Myometrial cell (primary cell): ENCODE results near the gene TMEM259. TPM values are rescaled to one million over a fixed set of nuclear protein-coding genes. Genes with fewer than 3 reads are reported as not detected.

Source experiments
- total RNA-seq: library from RNA; depleted of rRNA; stranded (reverse); fragments of >200 nt; gene quantifications from 2 replicates; pipeline ENCODE4 v1.2.3, GENCODE V29; 2015

The TMEM259 gene
- total RNA-seq: 175 and 210 TPM in 2 replicates

GRCh38 chr19:1020868-1021425 is at the start of gene TMEM259:
TMEM259 (minus strand) TSS chr19:1021123; CDS start chr19:1020996, 127 bp downstream.

DNA sequence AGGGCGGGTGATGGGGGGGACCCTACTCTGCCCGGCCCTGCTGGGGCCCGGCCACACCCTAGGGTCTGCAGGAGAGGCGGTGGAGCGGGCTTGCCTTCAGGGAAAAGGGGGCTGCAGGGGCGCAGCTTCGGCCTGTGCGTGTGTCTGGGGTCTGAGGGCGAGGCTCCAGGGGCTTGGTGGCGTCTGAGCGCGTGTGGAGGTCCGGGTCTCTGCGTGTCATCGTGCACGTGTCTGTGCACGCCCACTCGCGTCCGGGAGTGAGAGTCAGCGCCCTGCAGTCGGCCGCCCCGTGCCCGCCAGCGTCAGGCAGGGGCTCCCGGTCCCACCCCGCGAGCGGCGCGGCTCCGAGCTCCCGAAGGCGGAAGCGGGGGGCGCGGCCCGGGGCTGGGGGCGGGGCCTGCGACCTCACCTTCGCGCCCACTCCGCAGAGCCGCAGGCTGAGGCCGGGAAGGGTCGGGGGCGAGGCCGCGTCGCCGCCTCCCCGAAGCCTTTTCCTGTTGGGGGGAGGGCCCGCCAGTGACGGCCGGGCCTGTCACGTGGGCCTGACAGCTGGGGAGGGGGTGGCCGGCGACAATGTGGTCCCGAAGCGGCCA is 45.9 kb upstream of the TMEM259 start, which contains the start of gene ARHGAP45:
Gene ARHGAP45, plus strand, starts transcription at position 420 of the 593 bp plus-strand sequence. CDS start 239 bp downstream, outside the sequence.

GRCh38 chr19:1039646-1040475 is 18.9 kb upstream of the TMEM259 start, which contains the start of gene ABCA7:
ABCA7 (plus strand) TSS chr19:1040107; CDS start chr19:1041362, 1,255 bp downstream.

GRCh38 chr19:1025960-1026782 is 5.2 kb upstream of the TMEM259 start, which contains the start of gene CNN2:
CNN2 (plus strand) TSS chr19:1026608; CDS start chr19:1026662, 54 bp downstream.

DNA sequence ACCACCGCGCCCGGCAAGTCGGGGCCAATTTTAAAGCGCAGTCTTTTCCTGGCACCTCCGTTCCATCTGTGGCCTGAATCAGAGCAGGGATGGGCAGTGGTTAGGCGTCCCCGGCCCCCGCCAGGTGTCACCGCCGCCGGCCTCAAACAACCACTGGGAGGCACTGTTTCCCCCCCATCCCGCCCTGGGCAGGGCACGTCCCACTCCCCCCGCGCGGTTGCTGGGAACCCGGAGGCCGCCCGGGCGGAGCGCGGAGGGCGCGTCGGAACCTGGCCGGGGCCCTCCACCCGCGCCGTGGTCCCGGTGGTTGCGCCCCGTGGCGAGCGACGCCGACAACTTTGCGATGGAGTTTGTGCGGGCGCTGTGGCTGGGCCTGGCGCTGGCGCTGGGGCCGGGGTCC is 20.8 kb downstream of the TMEM259 start, which contains the start of gene GRIN3B:
Gene GRIN3B, plus strand, starts transcription at position 325 of the 400 bp plus-strand sequence. Its CDS starts 19 bp downstream, at position 344.

GRCh38 chr19:984165-984967 is 36.6 kb downstream of the TMEM259 start, which contains the start of gene WDR18:
WDR18 (plus strand) TSS chr19:984345; CDS start chr19:984354, 9 bp downstream.

Other genes with a start within 250 kb of the TMEM259 start
- 250 and 351 TPM in 2 replicates for gene PTBP1, start 223.7 kb downstream of the TMEM259 start, total RNA-seq
- gene PLPPR3, start 199.2 kb downstream of the TMEM259 start, total RNA-seq: 0.35 and 0.58 TPM in 2 replicates
- gene AZU1, start 193.3 kb downstream of the TMEM259 start, total RNA-seq: not detected in 2 replicates
- gene PRTN3, start 180.1 kb downstream of the TMEM259 start, total RNA-seq: not detected in 2 replicates
- not detected in 2 replicates for gene ELANE, start 168.8 kb downstream of the TMEM259 start, total RNA-seq
- 2.0 and 5.7 TPM in 2 replicates for gene CFD, start 161.5 kb downstream of the TMEM259 start, total RNA-seq
- gene MED16, start 127.9 kb downstream of the TMEM259 start, total RNA-seq: 35.4 and 44.7 TPM in 2 replicates
- gene RNU6-9, start 127.6 kb downstream of the TMEM259 start, total RNA-seq: not detected in 2 replicates
- 34.7 and 66.6 TPM in 2 replicates for gene R3HDM4, start 107.9 kb downstream of the TMEM259 start, total RNA-seq
- gene KISS1R, start 103.8 kb downstream of the TMEM259 start, total RNA-seq: 0.18 TPM in 1 of 2 replicates, not detected in the other
- gene ARID3A, start 95.1 kb downstream of the TMEM259 start, total RNA-seq: 11.7 and 15.3 TPM in 2 replicates
- gene WDR18, start 36.8 kb downstream of the TMEM259 start, total RNA-seq: 45.7 and 62.3 TPM in 2 replicates
- gene GRIN3B, start 20.7 kb downstream of the TMEM259 start, total RNA-seq: 0.58 TPM in 1 of 2 replicates, not detected in the other
- gene RNU6-2, start 399 bp upstream of the TMEM259 start, total RNA-seq: not detected in 2 replicates
- gene CNN2, start 5.5 kb upstream of the TMEM259 start, total RNA-seq: 299 and 306 TPM in 2 replicates
- gene ABCA7, start 19.0 kb upstream of the TMEM259 start, total RNA-seq: 2.3 and 5.3 TPM in 2 replicates
- gene ARHGAP45, start 46.0 kb upstream of the TMEM259 start, total RNA-seq: 3.5 and 8.5 TPM in 2 replicates
- gene POLR2E, start 74.3 kb upstream of the TMEM259 start, total RNA-seq: 360 and 361 TPM in 2 replicates
- gene GPX4, start 82.9 kb upstream of the TMEM259 start, total RNA-seq: 478 TPM in 2 replicates
- 34.9 and 36.0 TPM in 2 replicates for gene SBNO2, start 153.1 kb upstream of the TMEM259 start, total RNA-seq
- 75.2 and 81.2 TPM in 2 replicates for gene STK11, start 184.7 kb upstream of the TMEM259 start, total RNA-seq
- gene CBARP, start 216.9 kb upstream of the TMEM259 start, total RNA-seq: 3.0 and 7.2 TPM in 2 replicates
- gene ATP5F1D, start 220.6 kb upstream of the TMEM259 start, total RNA-seq: 63.1 and 89.1 TPM in 2 replicates
- gene MIDN, start 227.5 kb upstream of the TMEM259 start, total RNA-seq: 6.2 and 9.5 TPM in 2 replicates
- gene CIRBP, start 248.2 kb upstream of the TMEM259 start, total RNA-seq: 242 and 292 TPM in 2 replicates